Neural progenitor cell (in vitro differentiated cells): Measurements from ENCODE around the gene PRCD.

ENCODE experiments used
- CTCF ChIP-seq: fragments of 200-600 bp; sonication (generic); IDR thresholded peaks from 2 replicates; pipeline ENCODE4 v1.5.1; 2017; ENCODE audit warnings: antibody characterized with exemption, mild to moderate bottlenecking
- EZH2 ChIP-seq: fragments of 200-600 bp; sonication (generic); IDR thresholded peaks from 2 replicates; pipeline ENCODE4 v1.6.1; 2017; ENCODE audit warnings: antibody characterized with exemption, mild to moderate bottlenecking, moderate library complexity

GRCh38 chr17:76495663-76496400, 44.0 kb upstream of the PRCD start:
- TF ChIP-seq CTCF (no peak), EZH2 (no peak)
